Forelimb muscle (tissue), 1 donor: ENCODE measurements around the gene TTF2. TPM values are rescaled to one million over a fixed set of nuclear protein-coding genes. Genes with fewer than 3 reads are reported as not detected.
"Not testable (repeated sequence)": the region's sequence is repeated elsewhere in the genome, so short reads cannot be mapped to it uniquely, and the experiment has no call there.

Experiments
- DNase-seq: peaks from one replicate; pipeline ENCODE4 v3.0.0-alpha.2; 2013; ENCODE audit warnings: low read depth
- polyA plus RNA-seq: library from polyadenylated mRNA; unstranded; fragments of 120-200 nt; gene quantifications from one replicate; pipeline ENCODE4 v1.2.1, GENCODE V29; 2013; ENCODE audit not compliant: insufficient read length

Gene TTF2
- polyA plus RNA-seq, 1 donor = 13.2 TPM

DNA sequence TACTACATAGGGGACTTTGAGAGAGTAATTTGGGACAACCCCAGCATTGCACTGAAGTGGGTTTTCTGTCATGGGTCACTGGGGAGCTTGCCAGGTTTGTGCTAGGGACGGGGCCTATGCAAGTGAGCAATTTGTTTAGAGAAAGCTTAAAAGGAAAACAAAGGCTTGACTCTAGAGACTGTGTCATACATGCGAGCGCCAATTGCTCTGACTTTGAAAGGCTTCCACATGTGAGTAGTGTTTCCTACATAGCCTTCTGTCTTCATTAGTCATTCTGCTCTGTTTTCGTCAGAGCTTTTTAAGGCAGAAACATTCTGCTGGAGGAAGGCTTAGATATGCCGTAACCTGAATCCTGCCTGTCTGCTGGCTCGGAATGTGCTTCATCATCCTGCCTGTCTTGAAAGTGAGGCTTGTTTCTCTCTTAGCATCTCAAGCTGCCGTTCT, 33.0 kb downstream of the TTF2 start:
- peak; percentile 54 for DNase-seq

DNA sequence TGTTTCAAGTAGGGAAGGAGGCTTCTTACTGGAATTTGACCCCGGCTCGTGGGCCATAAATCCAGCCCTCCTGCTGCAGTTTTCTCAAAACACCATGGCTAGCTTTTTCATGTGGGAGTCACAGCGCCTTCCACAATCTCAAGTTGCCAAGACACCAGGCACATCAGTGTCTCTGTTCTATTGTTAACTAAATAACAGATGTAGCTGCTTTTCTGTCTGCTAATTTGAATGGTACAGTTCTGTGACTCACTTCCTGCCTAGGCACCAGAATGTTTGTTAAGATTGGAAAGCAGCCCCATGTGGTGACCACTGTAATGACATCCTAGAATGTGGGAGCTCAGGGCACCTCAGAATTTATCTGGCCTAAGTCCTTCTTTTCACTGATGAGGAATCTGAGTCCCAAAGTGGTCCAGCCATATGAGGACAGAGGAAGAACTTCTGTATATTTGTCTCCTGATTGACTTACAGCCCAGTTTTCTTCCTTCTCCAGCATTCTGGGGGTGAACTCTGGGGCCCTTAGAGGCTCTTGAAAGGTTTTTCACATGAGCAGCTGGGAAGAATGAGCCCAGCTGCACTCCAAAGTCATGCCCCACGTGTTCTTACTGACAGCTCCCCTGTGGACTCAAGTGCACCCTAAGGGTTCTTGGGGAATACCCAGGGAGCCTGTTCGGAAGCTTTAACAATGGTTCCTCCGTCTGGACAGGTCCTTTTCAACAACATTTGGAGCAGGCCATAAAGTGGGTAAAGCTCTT, 33.9 kb downstream of the TTF2 start:
- DNase-seq = no peak

DNA sequence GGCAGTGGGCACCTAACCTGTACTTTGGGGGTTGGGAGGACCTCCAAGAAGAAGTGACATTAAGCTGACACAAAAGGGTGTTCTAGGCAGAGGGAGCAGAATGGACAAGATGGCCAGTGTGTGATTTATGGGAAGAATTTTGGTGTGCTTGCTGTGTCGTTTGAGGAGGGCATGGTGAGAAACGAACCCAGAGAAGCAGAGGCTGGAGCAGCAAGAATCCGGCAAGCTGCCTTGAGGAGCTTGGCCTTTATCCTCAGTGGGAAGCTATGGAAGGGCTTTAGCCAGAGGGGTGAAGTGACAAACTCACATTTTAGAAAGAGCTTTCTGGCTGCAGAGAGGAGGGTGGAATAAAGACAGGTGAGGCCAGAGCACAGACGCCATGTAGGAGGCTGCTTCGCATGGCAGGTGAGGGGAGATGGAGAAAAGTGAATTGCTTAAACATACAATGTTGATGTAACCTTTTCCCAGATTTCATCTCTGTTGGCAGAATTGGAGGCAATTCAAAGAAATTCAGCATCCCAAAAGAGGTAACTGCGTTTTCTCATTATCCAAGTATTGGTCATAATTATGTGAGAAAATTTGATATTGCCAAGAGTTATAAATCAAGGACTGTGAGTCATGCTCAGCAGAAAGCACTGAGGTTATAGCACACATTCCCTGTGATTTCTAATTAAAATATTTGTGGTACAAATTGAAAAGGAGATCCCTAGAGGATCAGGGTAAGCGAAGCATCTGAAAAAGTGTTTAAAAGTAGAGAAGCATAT, 34.9 kb downstream of the TTF2 start:
- DNase-seq = no peak

DNA sequence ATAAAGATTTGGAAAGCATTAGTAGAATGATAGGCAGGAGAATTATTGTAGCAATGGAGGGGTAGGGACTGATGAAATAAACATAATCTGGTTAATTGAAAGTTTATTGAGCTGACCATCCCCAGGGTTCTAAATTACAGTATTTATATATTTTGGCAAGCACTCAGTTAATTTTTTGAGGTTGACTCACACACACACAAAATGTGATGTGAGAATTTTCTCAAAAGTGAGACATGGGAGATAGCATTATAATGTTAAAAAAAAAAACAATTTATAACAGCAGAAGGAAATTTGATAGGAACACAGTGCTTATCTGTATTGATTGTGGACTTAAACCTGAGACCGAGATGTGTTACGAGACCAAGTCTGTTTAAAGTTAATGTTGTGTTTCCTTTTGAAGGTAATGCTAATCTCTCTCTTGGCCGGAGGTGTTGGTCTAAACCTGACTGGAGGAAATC, 36.9 kb downstream of the TTF2 start:
- DNase-seq = no peak

DNA sequence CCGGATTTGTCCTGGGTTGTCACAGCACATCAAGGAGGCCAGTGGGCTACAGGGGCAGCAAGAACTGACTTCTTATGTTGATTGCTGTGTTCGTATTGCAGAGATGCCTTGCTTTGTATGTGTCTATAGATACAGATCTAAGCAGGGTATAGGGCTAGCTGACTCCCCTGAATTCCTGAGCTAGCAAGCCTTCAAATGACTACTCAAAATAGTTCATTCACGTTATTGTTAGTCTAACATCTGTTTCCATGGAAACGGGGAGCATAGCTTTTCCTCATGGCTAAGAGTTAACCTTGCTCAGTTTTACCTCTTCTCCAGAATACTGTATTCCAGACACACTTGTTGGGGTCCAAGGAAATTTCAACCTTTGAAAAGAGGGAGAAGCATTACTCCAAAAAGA, 37.3 kb downstream of the TTF2 start:
- no peak for DNase-seq

DNA sequence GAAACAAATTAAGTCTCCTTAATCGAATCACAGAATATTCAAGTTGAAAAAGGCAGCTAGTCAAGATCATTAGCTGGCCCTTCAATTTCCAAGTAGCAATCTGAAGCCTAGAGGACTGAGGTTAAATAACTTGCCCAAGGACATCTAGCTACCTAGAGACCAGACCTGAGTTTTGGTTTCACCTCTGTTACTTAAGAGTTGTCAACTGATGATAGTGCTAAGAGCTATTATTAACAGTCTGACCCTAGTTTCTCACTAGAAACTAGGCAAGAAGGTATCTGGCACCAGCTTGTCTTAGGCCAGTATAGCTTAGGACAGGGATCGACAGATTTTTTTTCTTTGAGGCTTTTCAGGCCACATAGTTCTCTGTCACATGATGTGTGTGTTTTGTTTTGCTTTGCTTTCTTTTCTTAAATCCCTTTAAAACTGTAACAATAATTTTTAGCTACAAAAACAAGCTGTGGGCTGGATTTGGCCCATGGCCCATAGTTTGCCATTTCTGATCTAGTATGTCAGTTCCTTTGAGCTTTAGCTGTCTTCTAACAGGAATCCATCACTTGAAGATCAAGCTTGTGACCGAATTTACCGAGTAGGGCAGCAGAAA, 38.3 kb downstream of the TTF2 start:
- DNase-seq = no peak

DNA sequence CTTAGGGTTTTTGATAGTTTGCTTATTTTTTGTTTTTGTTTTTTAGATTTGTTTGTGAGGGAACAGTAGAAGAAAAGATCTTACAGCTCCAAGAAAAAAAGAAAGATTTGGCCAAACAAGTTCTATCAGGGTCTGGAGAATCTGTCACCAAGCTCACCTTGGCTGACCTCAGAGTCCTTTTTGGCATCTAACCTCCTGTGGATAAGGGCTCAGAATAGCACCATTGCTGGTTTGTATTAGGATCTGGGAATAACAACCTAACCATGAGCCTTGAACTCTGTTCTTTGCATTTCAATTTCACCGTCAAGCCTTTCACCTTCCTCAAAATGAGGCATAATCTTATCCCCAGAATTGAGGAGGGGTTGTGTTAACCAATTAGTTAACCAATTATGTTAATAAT, 41.2 kb downstream of the TTF2 start:
- DNase-seq = no peak

DNA sequence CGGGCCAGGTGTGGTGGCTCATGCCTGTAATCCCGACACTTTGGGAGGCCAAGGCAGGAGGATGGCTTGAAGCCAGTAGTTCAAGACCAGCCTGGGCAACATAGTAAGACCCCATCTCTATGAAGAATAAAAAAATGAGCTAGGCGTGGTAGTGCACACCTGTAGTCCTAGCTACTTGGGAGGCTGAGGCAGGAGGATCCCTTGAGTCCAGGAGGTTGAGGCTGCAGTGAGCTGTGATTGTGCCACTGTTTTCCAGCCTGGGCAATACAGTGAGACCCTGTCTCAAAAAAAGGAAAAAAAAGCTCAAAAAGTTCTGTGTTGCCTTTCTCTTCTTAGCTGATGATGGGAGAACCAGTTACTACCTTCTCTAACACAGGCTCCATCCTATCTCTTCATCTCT, 41.7 kb downstream of the TTF2 start:
- DNase-seq = not testable (repeated sequence)

DNA sequence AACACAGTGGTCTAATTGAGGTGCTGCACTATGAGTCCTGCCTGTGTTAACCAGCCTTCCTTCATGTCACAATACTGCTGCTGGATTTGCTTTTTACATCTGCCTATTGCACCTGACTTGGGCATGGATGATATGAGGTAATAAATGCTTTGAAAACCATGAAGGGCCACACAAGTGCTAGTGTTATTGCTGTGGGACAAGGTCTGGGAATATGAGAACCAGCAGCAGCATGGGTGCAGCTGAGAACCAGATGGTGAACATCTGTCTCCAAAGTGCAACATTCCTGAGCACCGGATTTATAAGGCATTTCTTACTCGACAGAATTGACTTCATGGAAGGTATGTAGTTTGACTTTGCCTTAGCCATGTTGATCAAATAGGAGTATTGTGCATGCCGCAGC, 44.9 kb downstream of the TTF2 start:
- no peak for DNase-seq

DNA sequence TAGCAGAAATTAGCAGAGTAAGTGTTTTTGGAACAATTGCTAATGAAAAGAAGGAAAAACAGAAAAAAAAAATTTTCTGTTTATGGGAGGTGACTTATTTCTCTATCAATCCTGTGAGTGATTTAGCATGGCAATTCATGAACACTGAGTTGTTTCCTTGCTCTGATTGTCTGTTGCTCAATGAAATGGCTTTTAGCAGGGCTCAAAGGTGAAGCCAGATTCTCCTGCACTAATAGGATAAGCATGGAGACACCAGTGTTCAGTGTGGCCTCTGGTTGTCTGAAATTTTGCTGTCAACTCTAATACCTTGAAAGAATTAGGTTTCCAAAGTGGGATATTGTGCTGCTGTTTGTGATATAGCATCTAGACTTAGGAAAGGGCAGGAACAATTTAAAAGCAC, 45.6 kb downstream of the TTF2 start:
- no peak for DNase-seq

DNA sequence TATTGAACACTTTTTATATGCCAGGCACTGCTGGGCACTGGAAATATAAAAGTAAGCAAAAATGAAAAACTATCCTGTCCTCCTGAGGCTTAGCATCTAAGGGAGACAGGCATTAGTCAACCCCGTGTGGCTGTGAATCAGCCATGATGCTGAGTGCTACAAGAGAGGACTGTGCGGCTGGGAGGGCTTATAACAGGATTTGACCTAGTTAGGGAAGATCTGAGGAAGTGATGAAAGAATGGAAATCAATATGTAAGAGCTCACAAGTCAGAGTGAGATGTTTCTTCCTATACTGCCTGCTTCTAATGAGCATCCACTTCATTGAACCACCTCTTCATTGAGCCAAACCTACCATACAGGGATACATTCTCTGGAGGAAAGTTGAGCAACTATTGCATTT, 46.4 kb downstream of the TTF2 start:
- no peak for DNase-seq

DNA sequence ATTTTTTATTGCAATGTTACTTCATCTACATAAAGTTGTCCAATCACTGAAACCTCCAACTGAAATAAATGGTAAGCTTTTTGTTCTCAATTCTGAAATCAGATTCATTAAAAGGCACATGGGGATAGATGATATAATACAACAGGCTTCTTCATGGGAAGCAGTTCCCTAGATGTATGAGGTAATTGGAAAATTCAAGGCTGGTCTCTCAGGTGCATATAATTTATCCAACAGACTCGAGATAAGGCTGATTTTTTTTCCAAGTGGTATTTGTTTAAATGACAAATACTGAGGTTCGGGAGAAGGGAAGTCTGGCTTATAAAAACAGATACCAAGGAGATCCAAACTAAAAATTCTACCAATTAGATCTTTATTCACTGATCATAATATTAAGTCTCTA, 47.2 kb downstream of the TTF2 start:
- no peak for DNase-seq

DNA sequence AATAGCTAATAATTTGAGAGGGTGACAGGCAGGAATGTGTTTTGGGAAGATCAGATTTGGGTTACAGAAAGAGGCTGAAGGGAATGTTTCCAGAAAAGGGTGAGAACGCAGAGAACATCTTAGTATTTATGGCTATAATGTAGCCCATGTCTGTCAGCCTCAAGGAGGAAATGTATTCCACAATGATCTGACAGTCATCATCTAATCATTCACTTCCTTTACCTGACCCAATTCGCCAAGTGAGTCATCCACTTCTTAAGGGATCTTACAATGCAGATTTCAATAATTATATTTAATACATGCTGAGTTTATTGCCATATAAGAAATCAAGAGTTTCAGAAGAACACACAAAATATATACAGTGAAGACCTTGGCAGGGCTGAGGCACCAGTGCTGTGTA, 50.6 kb downstream of the TTF2 start:
- no peak for DNase-seq

DNA sequence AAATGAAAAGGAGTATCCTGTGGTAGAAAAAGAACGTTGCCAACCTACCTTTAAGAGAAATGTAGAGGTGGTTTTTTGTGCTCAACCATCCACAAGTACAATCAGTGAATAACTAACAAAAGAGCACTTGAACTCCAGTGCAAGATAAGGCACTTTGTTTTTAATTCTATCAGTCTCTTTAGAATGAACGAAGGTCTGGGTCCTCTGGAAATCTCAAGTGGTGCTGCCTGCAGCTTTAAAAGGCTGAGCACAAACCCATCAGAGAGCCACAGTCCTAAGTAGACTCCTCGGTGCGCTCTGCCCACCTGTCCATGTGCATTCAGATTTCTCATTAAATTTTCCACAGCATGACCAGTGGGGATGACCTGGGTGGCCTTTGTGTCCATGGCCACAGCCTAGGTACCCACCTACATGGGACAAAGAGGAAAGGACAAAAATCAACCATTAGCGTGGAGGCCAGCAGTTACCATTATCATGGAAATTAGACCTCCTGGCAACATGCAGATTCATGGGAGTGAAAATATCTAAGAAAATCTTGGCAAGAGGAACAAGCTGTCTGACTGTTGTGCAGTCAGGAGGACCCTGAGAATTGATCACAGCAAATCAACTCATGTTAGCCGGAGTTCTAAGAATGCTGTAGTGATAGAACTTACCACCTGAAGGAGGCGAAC, 52.1 kb downstream of the TTF2 start:
- DNase-seq = no peak

DNA sequence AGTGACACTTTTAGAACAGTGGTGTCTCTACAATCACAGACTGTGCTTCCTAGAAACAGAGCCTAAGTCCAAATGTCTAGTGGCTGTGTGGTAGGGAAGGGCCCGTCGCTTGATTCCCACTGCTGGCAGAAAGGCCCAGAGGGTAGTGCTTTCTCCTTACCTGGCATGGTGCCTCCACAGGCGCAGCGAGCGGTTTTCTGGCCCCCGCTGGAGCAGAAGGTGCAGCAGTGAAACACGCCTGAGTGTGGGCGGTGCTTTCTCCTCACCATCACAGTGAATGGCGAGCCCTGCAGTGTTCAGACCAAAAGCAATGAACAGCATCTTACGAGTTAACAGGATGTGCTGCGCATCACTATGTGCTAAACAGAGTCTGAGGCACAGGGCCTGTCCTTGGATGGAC, 53.1 kb downstream of the TTF2 start:
- no peak for DNase-seq

DNA sequence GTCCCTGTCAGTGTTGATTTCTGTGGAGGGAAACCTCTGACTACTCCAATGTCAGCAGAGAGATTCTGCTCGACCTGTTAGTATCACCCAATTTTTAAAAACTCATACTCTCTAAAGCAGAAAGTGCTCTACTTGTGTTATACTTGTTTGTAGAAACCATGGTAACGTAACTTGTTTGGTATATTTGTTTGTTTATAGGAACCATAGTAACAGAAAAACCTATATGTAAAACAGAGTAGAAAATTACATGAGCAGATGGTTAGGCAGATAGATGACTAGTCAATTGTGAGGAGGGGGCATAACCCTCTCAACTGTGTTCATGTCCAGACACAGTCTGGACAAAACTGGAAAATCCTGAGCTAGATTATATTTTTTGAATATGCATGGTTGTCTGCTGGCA, 54.8 kb downstream of the TTF2 start:
- no peak for DNase-seq

DNA sequence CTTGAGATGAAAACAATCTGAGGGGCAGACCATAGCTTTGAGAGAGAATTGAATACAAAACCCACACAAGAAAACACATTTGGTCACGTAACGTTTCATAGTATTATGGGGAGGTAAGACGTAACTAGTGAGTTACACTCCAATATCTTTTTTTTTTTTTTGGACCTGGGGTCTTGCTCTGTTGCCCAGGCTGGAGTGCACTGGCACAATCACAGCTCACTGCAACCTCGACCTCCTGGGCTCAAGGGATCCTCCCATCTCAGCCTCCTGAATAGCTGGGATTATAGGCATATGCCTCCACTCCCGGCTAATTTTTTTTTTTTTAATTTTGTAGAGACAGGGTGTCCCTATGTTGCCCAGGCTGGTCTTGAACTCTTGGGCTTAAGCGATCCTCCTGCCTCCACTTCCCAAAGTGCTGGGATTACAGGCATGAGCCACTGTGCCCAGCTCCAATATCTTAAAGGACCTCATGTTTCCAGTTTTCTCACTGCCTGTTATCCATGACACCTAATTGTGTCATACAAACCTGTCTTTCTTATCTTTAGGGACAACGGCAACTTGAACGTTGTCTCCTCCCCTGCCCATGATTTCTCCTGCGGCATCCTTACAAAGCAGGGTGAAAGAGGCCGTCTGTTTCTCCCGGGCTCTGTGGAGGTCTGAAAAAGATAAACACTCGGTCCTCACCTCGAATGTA, 56.1 kb downstream of the TTF2 start:
- DNase-seq = no peak

DNA sequence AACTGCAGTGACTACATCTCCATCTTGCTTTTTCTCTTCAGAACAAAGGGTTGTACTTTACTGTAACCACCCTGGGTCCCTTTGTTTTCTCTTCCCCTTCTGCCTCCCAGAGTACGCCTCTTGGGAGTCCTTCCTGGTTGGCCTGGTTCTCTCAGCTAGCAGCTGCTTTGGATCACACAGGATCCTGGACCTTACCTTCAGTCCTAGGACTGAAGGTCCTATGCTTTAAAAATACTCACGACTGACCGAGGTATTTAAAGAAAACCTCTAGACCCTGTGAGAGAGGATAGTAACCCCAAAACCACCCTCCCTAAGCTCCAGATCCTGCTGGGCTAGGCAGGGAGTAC, 56.6 kb downstream of the TTF2 start:
- no peak for DNase-seq

DNA sequence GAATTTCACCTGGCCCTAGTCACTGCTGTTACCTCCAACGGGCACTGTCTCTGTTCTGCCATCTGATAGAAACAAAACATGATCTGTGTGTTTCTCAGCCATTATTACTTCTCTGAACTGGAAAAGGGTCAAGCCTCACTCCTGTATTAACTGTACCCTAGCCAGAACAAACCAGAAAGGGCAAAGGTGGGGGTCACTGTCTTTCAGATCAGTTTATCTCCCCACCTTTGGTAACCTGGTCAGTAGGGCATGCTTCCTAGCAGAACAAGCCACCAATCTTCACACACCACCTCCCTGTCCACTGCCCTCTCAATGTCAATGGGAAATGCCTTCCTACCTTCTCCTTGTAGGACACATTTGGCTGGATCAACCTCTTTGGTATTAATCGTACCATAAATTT, 57.6 kb downstream of the TTF2 start:
- DNase-seq = no peak

DNA sequence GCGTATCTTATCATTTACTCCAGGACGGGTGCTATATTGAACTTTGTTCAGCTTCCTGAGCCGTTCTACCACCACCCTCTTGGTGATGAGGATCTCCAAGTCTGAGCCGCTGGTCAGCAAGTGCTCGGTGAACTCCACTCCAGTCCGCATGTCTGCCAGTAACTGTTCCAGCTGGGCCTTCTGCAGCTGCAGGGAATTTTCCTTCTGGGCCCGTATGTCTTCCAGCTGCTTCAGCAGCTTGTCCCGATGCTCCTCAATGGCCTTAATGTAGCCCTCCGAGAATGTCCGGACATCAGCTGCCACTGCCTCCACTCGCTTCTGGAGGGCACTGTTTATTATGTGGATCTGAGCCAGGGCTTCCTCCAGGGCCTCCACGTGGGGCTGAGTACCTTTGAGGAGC, 58.0 kb downstream of the TTF2 start:
- no peak for DNase-seq

DNA sequence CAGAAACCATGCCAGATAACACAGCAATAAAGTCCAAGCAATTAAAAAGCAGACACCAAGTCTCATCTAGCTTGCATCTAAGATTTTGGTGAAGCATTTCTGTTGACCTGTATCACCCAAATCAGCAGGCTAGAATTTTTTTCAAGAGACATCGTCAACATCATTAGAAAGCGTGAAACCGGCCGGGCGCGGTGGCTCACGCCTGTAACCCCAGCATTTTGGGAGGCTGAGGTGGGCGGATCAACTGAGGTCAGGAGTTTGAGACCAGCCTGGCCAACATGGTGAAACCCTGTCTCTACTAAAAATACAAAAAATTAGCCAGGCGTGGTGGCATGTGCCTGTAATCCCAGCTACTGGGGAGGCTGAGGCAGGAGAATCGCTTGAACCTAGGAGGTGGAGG, 59.0 kb downstream of the TTF2 start:
- not testable (repeated sequence) for DNase-seq
